ENCODE measurements around the gene HABP2. TPM values are rescaled to one million over a fixed set of nuclear protein-coding genes. Genes with fewer than 3 reads are reported as not detected.

The HABP2 gene
- total and polyA plus RNA-seq, 2 experiments from 2014 or later = not detected

DNA sequence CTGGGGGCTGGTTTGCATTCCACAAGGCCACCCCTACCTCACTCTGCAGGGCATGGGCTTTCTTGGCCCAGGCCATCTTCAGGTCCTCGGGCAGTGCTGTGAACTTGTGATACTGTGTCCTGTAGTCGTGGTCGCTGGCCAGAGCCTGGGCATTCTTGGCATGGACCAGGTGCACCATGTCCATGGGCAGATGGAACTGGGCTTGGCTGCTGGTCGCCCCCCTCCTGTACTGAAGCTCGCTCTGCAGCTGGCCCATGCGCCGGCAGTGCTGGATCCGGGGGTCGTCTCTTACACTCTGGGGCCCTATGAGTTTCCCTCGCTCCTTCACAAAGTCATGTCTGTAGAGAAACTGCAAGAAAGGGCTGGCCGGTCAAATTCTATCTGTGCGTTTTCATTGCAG is 51.7 kb downstream of the HABP2 start:
- Mint-ChIP-seq H3K4me3 (no peak overlapping the region), H3K4me1 (peaks cover 3% of the 10 kb centered on the region; the same call in 1 of the 3 replicates), H3K36me3 (ENCODE audit: low read depth) (no peaks in the 10 kb centered on the region), H3K27ac (no peak overlapping the region), H3K27me3 (ENCODE audit: insufficient read depth, low read depth, poor library complexity) (peaks cover 10% of the 10 kb centered on the region), H3K9me3 (no peaks in the 10 kb centered on the region)
- Histone ChIP-seq H2AFZ (no peak overlapping the region), H3F3A (replicated peaks; ENCODE audit: low read depth) (no peaks in the 10 kb centered on the region), H3K4me2 (no peak overlapping the region), H3K9me2 (ENCODE audit: insufficient read depth) (no peaks in the 10 kb centered on the region), H3K79me2 (replicated peaks; ENCODE audit: insufficient read depth) (no peaks in the 10 kb centered on the region), H4K20me1 (replicated peaks; ENCODE audit: insufficient read depth) (no peaks in the 10 kb centered on the region), H3K27me3 (ENCODE audit: insufficient read depth) (no peaks in the 10 kb centered on the region), H3K4me3 (no peak overlapping the region), H3K36me3 (ENCODE audit: insufficient read depth) (no peaks in the 10 kb centered on the region), H3K4me1 (ENCODE audit: insufficient read depth) (no peaks in the 10 kb centered on the region), H3K27ac (ENCODE audit: low read depth) (no peak overlapping the region)
- DNase-seq (ENCODE audit: low spot score) = no peak
- ATAC-seq = no peak
- no peak for TF ChIP-seq EZH2 (IDR thresholded peaks at IDR 0.05; ENCODE audit: low read depth, unreplicated experiment)
- no peak for TF ChIP-seq POLR2AphosphoS5 (IDR thresholded peaks at IDR 0.05; ENCODE audit: low read depth)
- TF ChIP-seq CTCF (conservative IDR thresholded peaks at IDR 0.05; ENCODE audit: low read depth in 2 of 2) = no peak
- TF ChIP-seq STAT1 (IDR thresholded peaks at IDR 0.05; ENCODE audit: unreplicated experiment) = no peak
- TF ChIP-seq EZH2phosphoT487 (IDR thresholded peaks at IDR 0.05; ENCODE audit: unreplicated experiment) = no peak
- no peak for TF ChIP-seq ZNF331 (CRISPR knock-in tag; IDR thresholded peaks at IDR 0.05; ENCODE audit: low read depth)
- TF ChIP-seq, protein P1, sequence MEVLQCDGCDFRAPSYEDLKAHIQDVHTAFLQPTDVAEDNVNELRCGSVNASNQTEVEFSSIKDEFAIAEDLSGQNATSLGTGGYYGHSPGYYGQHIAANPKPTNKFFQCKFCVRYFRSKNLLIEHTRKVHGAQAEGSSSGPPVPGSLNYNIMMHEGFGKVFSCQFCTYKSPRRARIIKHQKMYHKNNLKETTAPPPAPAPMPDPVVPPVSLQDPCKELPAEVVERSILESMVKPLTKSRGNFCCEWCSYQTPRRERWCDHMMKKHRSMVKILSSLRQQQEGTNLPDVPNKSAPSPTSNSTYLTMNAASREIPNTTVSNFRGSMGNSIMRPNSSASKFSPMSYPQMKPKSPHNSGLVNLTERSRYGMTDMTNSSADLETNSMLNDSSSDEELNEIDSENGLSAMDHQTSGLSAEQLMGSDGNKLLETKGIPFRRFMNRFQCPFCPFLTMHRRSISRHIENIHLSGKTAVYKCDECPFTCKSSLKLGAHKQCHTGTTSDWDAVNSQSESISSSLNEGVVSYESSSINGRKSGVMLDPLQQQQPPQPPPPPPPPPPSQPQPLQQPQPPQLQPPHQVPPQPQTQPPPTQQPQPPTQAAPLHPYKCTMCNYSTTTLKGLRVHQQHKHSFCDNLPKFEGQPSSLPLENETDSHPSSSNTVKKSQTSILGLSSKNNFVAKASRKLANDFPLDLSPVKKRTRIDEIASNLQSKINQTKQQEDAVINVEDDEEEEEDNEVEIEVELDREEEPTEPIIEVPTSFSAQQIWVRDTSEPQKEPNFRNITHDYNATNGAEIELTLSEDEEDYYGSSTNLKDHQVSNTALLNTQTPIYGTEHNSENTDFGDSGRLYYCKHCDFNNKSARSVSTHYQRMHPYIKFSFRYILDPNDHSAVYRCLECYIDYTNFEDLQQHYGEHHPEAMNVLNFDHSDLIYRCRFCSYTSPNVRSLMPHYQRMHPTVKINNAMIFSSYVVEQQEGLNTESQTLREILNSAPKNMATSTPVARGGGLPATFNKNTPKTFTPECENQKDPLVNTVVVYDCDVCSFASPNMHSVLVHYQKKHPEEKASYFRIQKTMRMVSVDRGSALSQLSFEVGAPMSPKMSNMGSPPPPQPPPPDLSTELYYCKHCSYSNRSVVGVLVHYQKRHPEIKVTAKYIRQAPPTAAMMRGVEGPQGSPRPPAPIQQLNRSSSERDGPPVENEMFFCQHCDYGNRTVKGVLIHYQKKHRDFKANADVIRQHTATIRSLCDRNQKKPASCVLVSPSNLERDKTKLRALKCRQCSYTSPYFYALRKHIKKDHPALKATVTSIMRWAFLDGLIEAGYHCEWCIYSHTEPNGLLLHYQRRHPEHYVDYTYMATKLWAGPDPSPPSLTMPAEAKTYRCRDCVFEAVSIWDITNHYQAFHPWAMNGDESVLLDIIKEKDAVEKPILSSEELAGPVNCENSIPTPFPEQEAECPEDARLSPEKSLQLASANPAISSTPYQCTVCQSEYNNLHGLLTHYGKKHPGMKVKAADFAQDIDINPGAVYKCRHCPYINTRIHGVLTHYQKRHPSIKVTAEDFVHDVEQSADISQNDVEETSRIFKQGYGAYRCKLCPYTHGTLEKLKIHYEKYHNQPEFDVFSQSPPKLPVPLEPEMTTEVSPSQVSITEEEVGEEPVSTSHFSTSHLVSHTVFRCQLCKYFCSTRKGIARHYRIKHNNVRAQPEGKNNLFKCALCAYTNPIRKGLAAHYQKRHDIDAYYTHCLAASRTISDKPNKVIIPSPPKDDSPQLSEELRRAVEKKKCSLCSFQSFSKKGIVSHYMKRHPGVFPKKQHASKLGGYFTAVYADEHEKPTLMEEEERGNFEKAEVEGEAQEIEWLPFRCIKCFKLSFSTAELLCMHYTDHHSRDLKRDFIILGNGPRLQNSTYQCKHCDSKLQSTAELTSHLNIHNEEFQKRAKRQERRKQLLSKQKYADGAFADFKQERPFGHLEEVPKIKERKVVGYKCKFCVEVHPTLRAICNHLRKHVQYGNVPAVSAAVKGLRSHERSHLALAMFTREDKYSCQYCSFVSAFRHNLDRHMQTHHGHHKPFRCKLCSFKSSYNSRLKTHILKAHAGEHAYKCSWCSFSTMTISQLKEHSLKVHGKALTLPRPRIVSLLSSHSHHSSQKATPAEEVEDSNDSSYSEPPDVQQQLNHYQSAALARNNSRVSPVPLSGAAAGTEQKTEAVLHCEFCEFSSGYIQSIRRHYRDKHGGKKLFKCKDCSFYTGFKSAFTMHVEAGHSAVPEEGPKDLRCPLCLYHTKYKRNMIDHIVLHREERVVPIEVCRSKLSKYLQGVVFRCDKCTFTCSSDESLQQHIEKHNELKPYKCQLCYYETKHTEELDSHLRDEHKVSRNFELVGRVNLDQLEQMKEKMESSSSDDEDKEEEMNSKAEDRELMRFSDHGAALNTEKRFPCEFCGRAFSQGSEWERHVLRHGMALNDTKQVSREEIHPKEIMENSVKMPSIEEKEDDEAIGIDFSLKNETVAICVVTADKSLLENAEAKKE (CRISPR knock-in tag; IDR thresholded peaks at IDR 0.05) = no peak
- no peak for TF ChIP-seq ZNF114 (CRISPR knock-in tag; IDR thresholded peaks at IDR 0.05)
- TF ChIP-seq, protein P2, sequence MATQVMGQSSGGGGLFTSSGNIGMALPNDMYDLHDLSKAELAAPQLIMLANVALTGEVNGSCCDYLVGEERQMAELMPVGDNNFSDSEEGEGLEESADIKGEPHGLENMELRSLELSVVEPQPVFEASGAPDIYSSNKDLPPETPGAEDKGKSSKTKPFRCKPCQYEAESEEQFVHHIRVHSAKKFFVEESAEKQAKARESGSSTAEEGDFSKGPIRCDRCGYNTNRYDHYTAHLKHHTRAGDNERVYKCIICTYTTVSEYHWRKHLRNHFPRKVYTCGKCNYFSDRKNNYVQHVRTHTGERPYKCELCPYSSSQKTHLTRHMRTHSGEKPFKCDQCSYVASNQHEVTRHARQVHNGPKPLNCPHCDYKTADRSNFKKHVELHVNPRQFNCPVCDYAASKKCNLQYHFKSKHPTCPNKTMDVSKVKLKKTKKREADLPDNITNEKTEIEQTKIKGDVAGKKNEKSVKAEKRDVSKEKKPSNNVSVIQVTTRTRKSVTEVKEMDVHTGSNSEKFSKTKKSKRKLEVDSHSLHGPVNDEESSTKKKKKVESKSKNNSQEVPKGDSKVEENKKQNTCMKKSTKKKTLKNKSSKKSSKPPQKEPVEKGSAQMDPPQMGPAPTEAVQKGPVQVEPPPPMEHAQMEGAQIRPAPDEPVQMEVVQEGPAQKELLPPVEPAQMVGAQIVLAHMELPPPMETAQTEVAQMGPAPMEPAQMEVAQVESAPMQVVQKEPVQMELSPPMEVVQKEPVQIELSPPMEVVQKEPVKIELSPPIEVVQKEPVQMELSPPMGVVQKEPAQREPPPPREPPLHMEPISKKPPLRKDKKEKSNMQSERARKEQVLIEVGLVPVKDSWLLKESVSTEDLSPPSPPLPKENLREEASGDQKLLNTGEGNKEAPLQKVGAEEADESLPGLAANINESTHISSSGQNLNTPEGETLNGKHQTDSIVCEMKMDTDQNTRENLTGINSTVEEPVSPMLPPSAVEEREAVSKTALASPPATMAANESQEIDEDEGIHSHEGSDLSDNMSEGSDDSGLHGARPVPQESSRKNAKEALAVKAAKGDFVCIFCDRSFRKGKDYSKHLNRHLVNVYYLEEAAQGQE (IDR thresholded peaks at IDR 0.05; ENCODE audit: unreplicated experiment) = no peak
- TF ChIP-seq ETS1 (IDR thresholded peaks at IDR 0.05) = no peak
- TF ChIP-seq JUNB (IDR thresholded peaks at IDR 0.05; ENCODE audit: unreplicated experiment) = no peak
- TF ChIP-seq CREB1 (CRISPR knock-in tag; IDR thresholded peaks at IDR 0.05; ENCODE audit: low read depth) = no peak
- no peak for TF ChIP-seq NANOG (IDR thresholded peaks at IDR 0.05; ENCODE audit: borderline replicate concordance)

All from GM23338 (cell line).